A549 (cell line): Measurements from ENCODE around the gene TIAM2.

ENCODE experiments used
- EP300 ChIP-seq, 2 experiments: fragments of >200 bp; sonication (Bioruptor Twin); formaldehyde crosslinking; IDR thresholded peaks; 2 replicates in 1 of 2; 3 replicates in 1 of 2; pipeline ENCODE4 v1.6.1; 2016 to 2017
- PHF8 ChIP-seq: fragments of 200-600 bp; sonication (generic); IDR thresholded peaks from 2 replicates; pipeline ENCODE4 v1.6.1; 2016; ENCODE audit warnings: low read depth, mild to moderate bottlenecking, antibody characterized with exemption, moderate library complexity, borderline replicate concordance
- RAD21 ChIP-seq, 2 experiments: fragments of >200 bp in 1 of 2; sonication (Bioruptor Twin) in 1 of 2; formaldehyde crosslinking in 1 of 2; IDR thresholded peaks in 1 of 2; conservative IDR thresholded peaks in 1 of 2; 2 replicates in 1 of 2; 3 replicates in 1 of 2; pipeline ENCODE4 v1.6.1; 2012 to 2018; ENCODE audit warnings: inconsistent platforms in 1 of 2
- SMC3 ChIP-seq: fragments of >200 bp; sonication (Bioruptor Twin); formaldehyde crosslinking; IDR thresholded peaks from 3 replicates; pipeline ENCODE4 v1.6.1; 2018; ENCODE audit warnings: inconsistent platforms
- TF ChIP-seq, protein P1 (sequence below): fragments of >200 bp; sonication (Bioruptor Twin); formaldehyde crosslinking; IDR thresholded peaks from 3 replicates; pipeline ENCODE4 v1.5.1; 2016

DNA sequence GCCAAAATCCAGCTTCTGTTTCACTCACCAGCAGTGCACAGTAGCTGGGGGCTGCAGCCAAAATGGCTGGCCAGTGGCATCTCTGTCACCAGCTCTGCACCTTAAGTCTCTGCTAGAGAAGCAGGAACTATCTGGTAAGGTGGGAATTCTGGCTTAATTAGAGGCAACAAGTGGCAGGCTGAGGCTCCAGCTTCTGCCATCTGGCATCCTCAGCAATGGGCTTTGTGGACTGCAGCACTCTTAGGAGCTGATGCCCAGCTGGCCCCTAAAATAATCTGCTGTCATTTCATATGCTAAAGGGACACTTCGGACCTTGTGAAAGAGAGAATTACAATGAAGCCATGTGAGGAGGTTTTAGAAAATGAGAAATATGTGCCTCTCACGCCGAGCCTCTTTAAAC, 264.1 kb downstream of the TIAM2 start:
- TF ChIP-seq RAD21 (conservative IDR thresholded peaks at IDR 0.05 in 1 of 2, IDR thresholded peaks at IDR 0.05 in 1 of 2) = no peak
- no peak for TF ChIP-seq EP300 (IDR thresholded peaks at IDR 0.05)
- TF ChIP-seq, protein P1, sequence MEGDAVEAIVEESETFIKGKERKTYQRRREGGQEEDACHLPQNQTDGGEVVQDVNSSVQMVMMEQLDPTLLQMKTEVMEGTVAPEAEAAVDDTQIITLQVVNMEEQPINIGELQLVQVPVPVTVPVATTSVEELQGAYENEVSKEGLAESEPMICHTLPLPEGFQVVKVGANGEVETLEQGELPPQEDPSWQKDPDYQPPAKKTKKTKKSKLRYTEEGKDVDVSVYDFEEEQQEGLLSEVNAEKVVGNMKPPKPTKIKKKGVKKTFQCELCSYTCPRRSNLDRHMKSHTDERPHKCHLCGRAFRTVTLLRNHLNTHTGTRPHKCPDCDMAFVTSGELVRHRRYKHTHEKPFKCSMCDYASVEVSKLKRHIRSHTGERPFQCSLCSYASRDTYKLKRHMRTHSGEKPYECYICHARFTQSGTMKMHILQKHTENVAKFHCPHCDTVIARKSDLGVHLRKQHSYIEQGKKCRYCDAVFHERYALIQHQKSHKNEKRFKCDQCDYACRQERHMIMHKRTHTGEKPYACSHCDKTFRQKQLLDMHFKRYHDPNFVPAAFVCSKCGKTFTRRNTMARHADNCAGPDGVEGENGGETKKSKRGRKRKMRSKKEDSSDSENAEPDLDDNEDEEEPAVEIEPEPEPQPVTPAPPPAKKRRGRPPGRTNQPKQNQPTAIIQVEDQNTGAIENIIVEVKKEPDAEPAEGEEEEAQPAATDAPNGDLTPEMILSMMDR = no peak
- TF ChIP-seq SMC3 = no peak
- TF ChIP-seq PHF8 = no peak
